ENCODE data around the gene NCOA6. TPM values are rescaled to one million over a fixed set of nuclear protein-coding genes. Genes with fewer than 3 reads are reported as not detected.

Gene NCOA6
- total RNA-seq, 1 experiment from 2014 or later: 35.1 TPM

GRCh38 chr20:34754611-34755010 lies 70.8 kb downstream of the NCOA6 start:
- POLR2A ChIA-PET (ENCODE audit: unreplicated experiment): no interaction called here
- BruUV-seq (replicated peaks): no TSS peak

GRCh38 chr20:34753706-34754461 lies 71.6 kb downstream of the NCOA6 start:
- Histone ChIP-seq H3K27me3 (ENCODE audit: insufficient read depth, low read depth) (no peaks in the 10 kb centered on the region), H3F3A (ENCODE audit: insufficient read depth, low read depth) (0 out of 2 replicates have a peak, but pooled peaks cover 3% of the 10 kb centered on the region), H3K36me3 (ENCODE audit: low read depth) (peaks cover 38% of the 10 kb centered on the region), H3K27ac (no peak overlapping the region), H3K4me2 (no peak overlapping the region), H3K4me3 (no peak overlapping the region), H3K4me1 (replicated peaks; ENCODE audit: insufficient read depth) (no peaks in the 10 kb centered on the region), H3K9me3 (ENCODE audit: insufficient read depth, low read depth) (no peaks in the 10 kb centered on the region), H4K20me1 (ENCODE audit: insufficient read depth) (no peaks in the 10 kb centered on the region; the same call in 1 of the 2 replicates), H3K79me2 (ENCODE audit: low read depth) (no peaks in the 10 kb centered on the region), H2AFZ (no peak overlapping the region), H3K9me2 (ENCODE audit: insufficient read depth) (no peaks in the 10 kb centered on the region)
- TF ChIP-seq EZH2 (IDR thresholded peaks at IDR 0.05; ENCODE audit: low read depth) (no peak), CTCF (conservative IDR thresholded peaks at IDR 0.05) (no peak)
- ChIA-PET CTCF (no interaction called here), POLR2A (ENCODE audit: unreplicated experiment) (no interaction called here)
- DNase-seq: no peak
- no TSS peak for BruUV-seq (replicated peaks)
- intact Hi-C loops (cut with micrococcal nuclease; ENCODE audit: unreplicated experiment): no loop called here

More at GRCh38 chr20:34754611-34755010, 70.8 kb downstream of the NCOA6 start:
- TF ChIP-seq EZH2 (IDR thresholded peaks at IDR 0.05; ENCODE audit: low read depth): no peak
- TF ChIP-seq CTCF (conservative IDR thresholded peaks at IDR 0.05): no peak
- Histone ChIP-seq H3K4me1 (replicated peaks; ENCODE audit: insufficient read depth) (no peaks in the 10 kb centered on the region), H3K36me3 (ENCODE audit: low read depth) (peaks cover 37% of the 10 kb centered on the region), H3K27ac (no peak overlapping the region), H3F3A (ENCODE audit: insufficient read depth, low read depth) (0 out of 2 replicates have a peak, but pooled peaks cover 3% of the 10 kb centered on the region), H3K4me2 (no peak overlapping the region), H3K27me3 (ENCODE audit: insufficient read depth, low read depth) (no peaks in the 10 kb centered on the region), H3K9me2 (ENCODE audit: insufficient read depth) (no peaks in the 10 kb centered on the region), H3K79me2 (ENCODE audit: low read depth) (no peaks in the 10 kb centered on the region), H3K9me3 (ENCODE audit: insufficient read depth, low read depth) (no peaks in the 10 kb centered on the region), H3K4me3 (no peak overlapping the region), H2AFZ (no peak overlapping the region), H4K20me1 (ENCODE audit: insufficient read depth) (no peaks in the 10 kb centered on the region; the same call in 1 of the 2 replicates)
- CTCF ChIA-PET: no interaction called here
- intact Hi-C loops (cut with micrococcal nuclease; ENCODE audit: unreplicated experiment): no loop called here
- DNase-seq: no peak

- CTCF ChIA-PET: no interaction called here
- no peak for TF ChIP-seq CTCF (conservative IDR thresholded peaks at IDR 0.05)
- TF ChIP-seq EZH2 (IDR thresholded peaks at IDR 0.05; ENCODE audit: low read depth): no peak
Measured at GRCh38 chr20:34751453-34751852, 74.0 kb downstream of the NCOA6 start.

More at GRCh38 chr20:34751453-34751852, 74.0 kb downstream of the NCOA6 start:
- 0 out of 2 replicates have a peak, but pooled peaks cover 3% of the 10 kb centered on the region for H3F3A ChIP-seq (ENCODE audit: insufficient read depth, low read depth)
- no peaks in the 10 kb centered on the region for H3K9me2 ChIP-seq (ENCODE audit: insufficient read depth)
- no peak overlapping the region for H2AFZ ChIP-seq
- H3K4me1 ChIP-seq (replicated peaks; ENCODE audit: insufficient read depth): no peaks in the 10 kb centered on the region
- no peaks in the 10 kb centered on the region for H3K9me3 ChIP-seq (ENCODE audit: insufficient read depth, low read depth)
- no peak overlapping the region for H3K27ac ChIP-seq
- intact Hi-C loops (cut with micrococcal nuclease; ENCODE audit: unreplicated experiment): no loop called here
- no peaks in the 10 kb centered on the region for H3K27me3 ChIP-seq (ENCODE audit: insufficient read depth, low read depth)
- BruUV-seq (replicated peaks): no TSS peak
- peaks cover 16% of the 10 kb centered on the region for H3K36me3 ChIP-seq (ENCODE audit: low read depth)
- no peak overlapping the region for H3K4me3 ChIP-seq
- POLR2A ChIA-PET (ENCODE audit: unreplicated experiment): interaction anchor here (0.6 kb wide), 1 partner anchor 16 kb away, joined by 3 read pairs; no protein-coding TSS in a partner anchor
- no peaks in the 10 kb centered on the region; the same call in 1 of the 2 replicates for H4K20me1 ChIP-seq (ENCODE audit: insufficient read depth)
- H3K4me2 ChIP-seq: no peak overlapping the region
- no peaks in the 10 kb centered on the region for H3K79me2 ChIP-seq (ENCODE audit: low read depth)
- DNase-seq: no peak

Measured in PC-9 (cell line).